HG02981 (cell line): ENCODE measurements around the gene NR2F6.
A peak's percentile ranks its signal among the peaks of the same experiment; 100 is the strongest.

ENCODE experiments used
- ATAC-seq: cut with Tn5 transposase; IDR thresholded peaks from one replicate; pipeline ENCODE4 v1.9.1; 2021; ENCODE audit warnings: mild to moderate bottlenecking, moderate library complexity; ENCODE audit not compliant: unreplicated experiment

Gene NR2F6

DNA sequence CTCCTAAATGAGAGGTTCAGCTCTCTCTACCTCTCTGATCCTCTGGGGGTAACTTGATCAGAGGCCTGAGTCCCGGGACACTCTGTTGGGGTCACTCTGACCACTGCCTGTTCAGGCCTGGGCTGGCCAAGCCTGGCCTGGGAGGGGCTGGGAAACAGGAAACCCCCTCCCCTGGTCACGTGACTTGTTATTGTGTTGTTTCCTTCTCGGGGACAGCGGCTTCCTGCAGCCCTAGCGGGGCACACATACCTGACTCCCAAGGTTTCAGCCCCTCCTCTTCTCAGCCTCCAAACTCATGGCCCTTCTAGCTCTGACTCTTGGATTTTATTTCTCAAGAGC, 18.9 kb upstream of the NR2F6 start, which contains the start of gene USHBP1:
USHBP1 (minus strand) TSS at position 105 of the 339 bp plus-strand sequence. CDS start 446 bp downstream, outside the sequence.
- no peak for ATAC-seq

DNA sequence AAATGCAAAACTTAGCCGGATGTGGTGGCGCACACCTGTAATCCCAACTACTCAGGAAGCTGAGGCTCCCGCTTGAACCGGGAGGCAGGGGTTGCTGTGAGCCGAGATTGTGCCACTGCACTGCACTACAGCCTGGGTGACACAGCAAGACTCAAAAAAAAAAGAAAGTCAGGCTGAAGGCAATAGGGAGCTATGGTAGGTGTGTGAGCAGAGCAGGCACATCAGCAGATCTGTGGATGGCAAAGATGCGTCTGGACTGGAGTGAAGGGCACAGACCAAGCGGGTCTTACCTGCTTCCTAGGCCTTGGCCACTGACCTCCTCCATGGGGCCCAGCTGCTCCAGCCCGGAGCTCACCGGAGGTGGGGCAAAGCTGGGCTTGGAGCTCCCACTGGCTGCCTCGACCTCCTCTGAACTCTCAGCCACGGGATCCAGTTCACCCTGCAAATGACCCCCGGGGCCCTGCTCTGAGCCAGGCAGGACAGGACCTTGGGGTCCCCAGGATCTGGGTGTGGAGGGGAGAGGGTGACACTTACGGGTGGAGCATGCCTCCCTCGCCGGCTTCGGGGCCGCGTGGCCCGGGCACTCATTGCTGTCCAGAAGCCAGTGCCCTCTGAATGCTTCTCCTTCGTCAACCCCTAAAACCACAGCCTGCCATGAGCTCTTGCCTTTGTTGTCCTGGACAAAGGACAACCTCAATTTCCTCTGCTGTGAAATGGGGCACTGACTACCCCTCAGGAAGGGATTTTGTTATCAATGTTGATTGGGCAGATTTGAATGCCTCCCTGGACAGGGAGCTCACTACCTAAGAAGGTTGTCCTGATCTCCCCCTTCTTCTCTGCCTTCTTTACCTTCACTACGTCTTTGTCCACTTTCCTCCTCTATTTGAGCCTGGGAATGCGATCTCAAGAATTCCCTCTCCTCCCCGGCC, 18.3 kb upstream of the NR2F6 start:
- ATAC-seq, result no peak

DNA sequence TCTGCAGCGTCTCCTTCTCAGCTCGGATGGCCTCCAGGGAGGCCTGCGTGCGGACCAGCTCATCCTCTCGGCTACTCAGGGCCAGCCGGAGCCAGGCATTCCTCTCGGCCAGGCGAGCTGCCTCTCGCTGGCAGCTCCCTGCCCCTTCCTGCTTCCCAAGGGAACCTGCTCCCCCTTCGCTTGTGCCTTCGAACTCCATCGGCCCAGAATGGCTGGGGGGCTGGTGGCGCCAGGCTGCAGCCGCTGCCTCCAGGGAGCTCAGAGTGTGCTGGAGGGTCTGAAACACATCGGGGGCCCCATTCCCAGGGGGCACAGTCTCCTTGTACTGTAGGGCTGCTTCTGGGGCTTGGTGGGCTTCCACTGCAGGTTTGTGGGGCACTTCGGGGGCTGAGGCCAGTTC, 16.8 kb upstream of the NR2F6 start:
- ATAC-seq, result no peak

DNA sequence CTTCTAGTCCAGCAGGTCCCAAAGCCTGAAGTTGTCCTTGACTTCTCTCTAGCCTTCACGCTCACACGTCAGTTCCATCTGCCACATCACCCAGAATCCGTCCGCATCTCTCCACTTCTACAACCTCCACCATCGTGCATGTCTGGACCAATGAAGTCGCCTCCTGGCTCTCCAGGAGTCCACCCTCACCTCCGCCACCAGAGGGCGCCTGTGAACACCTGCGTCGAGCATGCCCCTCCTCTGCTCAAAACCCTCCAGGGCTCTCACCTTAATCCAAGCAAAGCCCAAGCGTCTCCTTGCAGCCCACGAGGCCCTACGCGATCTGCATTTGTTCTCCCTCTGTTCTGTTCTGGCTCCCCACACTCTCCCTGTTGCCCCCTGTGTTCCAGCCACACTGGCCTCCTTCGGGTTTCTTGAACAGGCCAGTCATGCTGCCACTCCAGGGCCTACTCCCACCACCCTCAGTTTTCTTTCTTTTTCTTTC, 15.2 kb upstream of the NR2F6 start:
- ATAC-seq, result peak; percentile 69

DNA sequence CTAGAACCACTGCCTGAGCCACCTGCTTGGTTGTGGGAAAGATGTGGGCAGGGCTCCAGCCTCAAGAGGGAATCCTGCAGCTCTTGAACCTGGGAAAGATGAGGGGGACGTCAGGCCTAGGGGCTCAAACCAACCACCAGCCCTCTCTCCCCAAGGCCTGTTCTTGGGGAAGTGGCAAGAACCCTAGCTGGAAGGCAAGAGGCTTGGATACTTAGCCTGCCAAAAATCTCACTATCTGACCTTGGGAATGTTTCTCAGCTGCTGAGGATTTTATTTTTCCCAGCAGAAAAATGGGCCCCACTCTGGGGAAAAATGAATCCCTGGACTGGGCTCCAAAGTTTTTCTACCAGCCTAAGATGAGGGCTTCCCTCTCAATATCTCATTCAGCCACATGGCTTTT, 14.2 kb upstream of the NR2F6 start:
- ATAC-seq, result no peak

DNA sequence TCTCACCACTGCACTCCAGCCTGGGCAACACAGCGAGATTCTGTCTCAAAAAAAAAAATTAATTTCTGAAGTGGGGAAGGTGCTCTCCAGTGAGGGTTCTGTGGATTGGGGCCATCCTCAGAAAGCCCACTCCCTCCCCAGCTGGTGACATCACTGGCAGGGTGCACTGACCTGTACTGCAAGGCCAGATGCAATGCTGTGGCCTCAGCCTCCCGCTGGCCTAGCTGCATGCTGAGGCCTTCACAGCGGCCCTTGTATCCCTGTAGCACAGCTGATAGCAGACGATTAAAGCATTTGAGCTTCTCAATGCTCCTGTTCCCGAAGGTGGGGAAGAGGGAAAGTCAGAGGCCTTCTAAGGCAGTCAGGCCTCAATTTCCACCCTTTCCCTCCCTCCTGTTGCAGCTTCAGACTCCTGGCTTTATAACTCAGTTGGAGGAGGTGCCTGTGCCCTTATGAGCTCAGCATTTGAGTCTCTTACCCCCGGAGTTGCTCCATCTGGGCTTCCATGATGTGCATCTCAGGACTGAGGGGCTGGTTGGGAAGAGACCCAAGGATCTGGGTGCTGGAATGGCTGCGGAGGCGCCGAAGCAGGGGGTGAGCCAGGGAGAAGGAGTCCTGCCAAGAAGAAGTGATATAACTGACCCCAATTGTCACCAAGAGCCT, 13.5 kb upstream of the NR2F6 start:
- no peak for ATAC-seq

DNA sequence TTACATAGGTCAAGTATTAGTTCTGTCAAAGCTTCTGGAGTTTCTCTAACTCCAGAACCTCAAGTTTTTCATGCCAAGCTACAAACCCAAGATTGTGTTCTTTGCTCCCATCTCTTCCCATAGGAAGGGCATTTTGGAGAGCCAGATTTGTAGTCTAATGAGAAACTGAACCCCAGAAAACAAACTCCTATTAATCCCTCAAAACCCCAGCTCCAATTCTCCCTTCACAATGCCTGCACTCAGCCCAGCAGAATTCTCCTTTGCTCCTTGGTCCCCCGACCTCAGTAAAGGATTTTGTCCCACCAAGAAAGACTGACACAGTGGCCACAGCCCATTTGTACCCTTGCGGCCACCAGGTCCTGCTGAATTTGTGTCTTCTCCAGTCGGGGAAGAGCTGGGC, 10.4 kb upstream of the NR2F6 start:
- no peak for ATAC-seq

DNA sequence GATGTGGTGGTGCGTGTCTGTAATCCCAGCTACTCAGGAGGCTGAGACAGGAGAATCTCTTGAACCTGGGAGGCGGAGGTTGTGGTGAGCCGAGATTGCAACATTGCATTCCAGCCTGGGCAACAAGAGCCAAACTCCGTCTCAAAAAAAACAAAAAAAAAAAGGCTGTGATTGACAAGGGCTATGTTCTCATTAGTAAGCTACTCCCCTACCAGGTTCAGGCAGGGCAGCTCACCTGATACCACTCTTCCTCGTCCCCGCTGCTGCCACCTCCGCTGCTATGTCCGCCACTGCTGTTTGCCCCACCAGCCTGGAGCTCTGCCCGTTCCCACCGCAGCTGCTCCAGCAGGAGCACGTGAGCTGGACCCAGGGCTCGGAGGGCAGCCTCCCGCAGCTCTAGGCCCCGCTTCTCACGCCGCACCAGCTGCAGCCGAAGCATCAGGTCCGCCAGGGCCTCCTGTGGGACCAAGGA, 9.5 kb upstream of the NR2F6 start:
- no peak for ATAC-seq

DNA sequence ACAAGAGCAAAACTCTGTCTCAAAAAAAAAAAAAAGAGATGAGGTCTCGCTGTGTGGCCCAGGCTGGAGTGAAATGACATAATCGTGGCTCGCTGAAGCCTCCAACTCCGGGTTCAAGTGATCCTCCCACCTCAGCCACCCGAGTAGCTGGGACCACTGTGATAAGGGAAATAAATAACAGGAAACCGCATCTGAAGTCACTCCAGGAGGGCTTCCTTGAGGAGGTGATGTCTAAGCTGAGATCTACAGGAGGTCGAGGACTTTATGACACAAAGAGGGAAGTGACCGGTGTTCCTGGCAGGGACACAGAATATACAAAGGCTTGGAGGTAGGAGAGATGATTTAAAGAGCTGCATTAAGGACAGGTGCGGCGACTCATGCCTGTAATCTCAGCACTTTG, 8.9 kb upstream of the NR2F6 start:
- no peak for ATAC-seq

DNA sequence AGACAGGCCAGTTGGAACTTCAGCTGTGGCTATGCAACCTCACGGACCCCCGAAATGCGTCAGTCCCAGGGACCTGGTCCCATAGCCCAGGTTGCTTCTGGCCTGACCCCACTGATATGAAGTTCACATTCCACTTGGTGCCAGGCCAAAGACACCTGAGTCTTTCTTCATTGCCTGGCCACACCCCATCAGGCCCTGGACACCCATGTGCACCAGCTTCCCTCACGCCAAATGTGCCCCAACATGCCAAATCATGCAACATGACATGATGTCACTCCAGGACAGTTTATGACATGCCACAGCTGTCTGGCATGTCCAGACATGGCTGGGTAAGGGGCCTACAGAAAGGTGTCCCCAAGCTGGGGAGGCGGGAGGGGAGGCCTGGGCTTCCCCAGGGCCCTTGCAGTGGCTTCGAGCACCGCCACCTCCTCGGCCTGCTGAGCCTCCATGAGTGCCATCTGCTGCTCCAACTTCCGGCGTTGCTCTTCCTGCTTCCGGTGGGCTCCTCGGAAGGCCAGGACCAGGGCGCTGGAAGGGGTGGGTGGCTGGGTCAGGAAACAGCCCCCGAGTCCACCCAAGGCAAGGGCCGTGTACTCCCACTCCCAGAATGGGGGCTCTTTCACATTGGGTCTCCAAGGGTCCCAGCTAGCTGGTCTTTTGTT, 4.3 kb upstream of the NR2F6 start:
- no peak for ATAC-seq

DNA sequence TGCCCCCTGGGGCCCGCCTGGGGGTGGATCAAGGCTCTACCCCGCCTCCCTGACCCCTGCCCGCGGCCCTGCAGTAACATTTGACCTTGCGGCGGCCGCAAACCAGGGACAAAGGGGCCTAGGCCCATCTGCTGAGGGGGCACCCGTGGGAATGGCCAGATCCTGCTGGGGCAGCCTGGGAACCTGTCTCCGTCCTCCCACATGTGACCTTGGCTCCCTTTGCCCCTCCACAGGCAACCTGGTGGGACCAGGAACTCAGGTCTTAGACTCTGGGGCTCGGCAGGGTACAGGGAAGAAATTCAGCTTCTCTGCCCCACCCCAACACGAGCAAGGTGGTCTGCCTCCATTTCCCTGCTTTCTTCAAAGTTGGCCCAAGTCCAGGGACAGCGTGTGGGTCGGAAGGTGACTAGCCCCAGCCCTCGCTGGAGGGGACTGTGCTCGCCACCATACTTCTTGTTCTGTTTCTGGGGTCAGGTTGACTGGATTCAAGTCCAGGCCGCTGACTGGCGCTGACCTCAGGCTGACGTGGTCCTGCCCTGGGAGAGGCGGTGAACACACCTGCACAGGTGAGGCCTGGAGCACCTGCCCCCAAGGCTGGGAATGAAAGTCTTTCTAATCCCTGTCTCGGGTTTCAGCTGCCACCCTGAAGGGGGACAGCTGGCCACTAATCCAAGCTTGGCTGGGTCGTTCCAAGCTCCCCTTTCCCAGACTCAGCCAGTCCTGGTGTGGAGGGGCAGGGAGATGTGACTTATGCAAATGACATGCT, 2.5 kb upstream of the NR2F6 start:
- ATAC-seq, result no peak

DNA sequence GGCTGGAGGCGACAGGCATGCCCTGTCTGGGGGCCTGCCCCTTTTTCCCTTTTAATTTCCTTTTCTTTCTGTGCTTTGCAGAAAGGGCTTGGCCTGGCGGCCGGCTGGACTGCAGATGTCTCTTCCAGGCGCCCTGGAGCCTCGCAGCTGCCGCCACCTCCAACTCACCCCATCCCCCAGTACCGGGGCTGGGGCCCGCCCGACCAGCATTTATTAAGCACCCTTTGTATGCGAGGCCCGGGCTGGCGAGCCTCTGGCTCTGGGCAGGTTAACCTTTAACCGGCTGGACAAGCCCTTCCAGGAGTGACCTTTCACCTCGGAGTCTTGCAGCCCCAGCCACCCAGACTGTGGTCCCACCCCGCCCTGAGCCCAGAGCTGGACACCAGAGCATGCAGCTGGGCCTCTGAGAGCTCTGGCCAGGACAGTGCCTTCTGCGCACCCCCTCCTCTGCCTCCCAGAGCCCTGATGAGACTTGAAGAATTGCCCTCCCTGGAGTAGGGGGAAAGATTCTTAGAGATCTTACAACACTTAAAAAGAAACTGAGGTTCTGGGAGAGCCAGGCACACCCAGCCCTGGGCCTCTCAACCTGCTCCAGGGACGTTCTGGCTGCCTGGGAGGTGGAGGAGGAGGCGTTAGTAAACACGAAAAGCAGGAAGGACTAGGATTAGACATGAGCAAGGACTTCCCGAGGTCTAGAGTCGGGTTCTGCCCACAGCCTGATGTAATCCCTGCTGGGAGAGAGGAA, 1.1 kb upstream of the NR2F6 start:
- ATAC-seq, result no peak

DNA sequence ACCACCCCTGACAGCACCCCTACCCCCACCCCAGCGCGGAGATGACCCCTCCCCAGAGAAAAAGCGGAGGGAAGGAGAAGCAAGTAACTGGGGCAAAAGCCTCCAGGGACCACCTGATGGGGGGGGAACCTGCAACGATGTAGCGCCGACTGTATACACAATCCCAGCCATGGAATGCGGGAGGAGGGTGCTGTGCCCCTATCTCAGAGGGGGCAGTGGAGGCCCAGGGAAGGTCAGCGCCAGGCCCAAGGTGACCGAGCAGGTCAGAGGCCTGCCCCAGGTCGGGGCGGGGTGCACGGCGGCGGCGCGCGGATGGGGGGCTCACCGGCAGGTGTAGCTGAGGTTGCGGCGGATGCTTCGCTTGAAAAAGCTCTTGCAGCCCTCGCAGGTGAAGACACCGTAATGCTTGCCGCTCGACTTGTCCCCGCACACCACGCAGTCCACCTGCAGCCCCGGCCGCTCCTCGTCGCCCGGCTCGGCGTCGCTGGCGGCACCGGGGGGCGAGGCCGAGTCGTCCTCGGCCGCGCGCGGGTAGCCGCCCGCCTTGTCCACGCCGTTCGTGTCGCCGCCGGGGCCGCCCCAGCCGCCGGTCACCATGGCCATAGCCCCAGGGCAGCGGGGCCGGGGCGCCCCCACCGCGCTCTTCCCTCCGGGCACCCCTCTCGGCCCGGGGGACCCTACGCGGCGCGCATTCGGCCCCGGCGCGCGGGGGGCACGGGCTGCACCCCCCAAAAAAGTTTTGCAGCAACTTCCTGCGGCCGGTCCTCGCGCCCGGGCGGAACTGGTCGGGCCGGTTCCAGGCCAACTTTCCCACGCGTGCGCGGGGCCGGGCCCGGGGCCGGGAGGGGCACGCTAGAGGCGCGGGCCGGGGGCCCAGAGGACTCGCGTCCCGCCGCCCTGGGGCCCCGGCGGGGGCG, 843 bp downstream of the NR2F6 start:
- ATAC-seq, result no peak

DNA sequence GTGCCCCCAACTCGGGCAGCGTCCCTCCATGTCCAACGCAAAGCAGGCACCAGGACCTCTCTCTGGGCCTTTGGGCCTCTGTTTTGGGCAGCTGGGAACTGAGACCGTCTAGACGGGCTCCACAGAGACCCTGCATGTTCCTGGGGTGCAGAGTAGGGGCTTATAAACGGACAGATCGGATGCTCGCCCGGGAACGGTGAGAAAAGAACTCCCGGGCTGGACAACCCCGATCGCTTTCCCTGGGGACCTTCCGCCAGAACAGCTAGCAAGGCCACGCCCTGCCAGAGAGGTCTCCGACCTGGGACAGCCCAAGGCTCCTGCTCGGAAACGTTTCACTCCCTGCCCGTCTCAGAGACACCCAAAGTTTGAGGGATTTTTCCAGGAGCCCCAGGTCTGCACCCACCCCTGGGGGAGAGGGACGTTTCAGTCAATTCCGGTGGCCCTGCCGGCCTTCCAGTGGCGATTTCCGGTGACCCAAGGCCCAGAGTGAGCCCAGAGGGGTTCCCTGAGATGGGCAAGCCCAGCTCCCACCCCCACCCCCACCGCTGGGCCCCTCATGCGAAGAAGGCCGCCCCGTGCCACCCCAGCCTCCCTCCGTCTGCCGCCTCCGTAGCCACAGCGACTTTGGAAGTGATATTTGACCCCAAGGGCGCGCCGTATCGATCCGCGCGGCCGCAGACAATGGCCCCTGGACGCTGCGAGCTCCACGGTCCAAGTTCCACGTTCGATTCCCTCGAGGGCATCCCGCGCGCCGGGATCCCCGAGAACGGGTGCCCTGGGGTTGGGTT, 1.7 kb downstream of the NR2F6 start:
- ATAC-seq, result no peak

DNA sequence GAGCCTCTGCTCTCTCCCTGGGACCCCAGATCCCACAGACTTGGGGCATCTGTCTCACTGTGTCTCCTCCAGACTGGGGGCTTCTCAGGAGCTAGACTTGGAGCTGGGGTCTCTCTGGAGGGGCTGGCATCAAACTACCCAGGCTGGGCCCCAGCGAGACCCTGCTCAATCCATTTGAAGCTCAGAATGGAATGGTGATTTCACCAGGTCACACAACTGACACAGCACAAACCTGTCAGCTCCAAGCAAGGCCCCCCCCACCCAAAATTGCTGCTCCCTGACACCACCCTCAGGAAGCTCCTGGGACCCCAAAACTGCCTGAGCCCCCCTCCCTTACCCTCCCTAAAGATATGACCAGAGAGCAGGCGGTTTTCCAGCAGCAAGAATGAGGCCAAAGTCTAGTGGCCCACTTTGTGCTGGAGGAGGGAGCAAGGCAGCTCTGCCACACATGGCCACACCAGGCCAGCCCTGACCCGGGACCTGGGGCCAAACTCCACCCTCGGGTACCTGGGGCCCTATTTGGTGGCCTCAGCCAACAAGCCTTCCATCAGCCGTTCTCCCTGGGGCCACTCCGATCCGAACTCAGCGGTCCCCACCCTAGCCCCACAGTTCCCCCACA, 2.4 kb downstream of the NR2F6 start:
- no peak for ATAC-seq

DNA sequence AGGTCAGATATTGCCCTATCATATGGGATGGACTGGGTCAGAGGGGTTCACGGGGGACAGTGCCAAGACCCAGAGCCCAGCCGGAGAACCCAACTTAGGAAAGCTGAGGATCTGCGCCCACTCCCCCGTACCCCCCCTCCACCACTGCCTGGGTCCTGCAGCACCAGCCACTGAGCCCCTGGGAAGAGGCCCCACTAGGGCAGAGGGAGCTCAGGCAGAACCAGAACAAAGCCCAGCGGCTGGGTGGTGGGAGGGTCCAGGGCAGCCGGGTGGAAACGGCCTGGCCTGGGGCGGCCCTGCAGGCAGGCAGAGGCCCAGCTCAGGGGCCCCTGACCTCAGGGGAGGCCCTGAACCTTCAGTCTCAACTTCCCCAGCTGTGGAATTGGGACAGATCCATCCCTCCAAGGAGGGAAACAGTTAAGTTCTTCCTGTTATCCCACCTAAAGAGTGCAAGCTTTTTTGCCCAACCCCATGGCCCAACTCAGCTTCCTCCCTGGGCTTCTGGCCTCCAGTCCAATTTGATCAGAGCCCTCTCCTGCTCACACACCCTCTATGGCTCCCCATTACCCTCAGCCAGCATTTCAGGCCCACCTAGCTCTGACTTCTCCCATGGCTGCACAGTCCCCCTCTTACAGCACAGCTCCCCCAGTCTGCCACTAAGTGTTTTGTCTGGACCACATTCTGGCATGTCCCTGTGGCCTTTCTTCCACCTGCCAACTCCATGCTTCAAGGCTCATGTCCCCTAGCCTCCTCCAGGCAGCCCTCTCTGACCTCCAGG, 3.1 kb downstream of the NR2F6 start:
- no peak for ATAC-seq

DNA sequence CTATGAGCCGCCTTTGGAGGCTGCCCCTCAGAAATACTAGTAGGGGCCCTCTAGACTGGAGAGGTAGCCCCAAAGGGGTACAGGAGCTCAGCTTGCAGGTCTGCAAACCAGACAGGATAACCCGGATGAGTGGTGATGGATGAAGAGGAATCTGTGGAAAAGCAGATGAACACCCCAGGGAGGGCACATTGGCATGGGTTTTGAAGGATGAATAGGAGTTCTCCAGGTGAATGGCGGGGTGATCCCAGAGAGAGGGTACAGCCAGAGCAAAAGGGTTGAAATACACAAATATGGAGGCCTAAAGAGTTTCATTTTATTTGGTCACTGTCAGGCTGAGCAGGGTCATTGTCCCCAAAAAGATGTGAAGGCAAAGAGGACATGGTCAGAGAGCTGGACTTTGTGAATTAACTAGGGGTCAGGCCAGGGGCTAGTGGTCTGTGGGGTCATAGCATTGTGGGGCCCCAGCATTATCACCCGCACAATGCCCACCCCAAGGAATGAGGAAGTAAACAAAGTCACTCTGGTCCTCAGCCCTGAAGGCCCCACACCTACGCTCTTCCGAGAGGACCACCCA, 4.8 kb downstream of the NR2F6 start:
- ATAC-seq, result no peak
